Neural cell (in vitro differentiated cells): ENCODE results near the gene ESF1. TPM values are rescaled to one million over a fixed set of nuclear protein-coding genes. Genes with fewer than 3 reads are reported as not detected.

ENCODE experiments used
- H2AFZ ChIP-seq: fragments of 200-600, 300-800 bp; sonication (generic), shearing (Covaris generic); 2 replicates; pipeline ENCODE4 v1.6.0; 2014; ENCODE audit warnings: low read depth, mild to moderate bottlenecking, antibody characterized with exemption, low read length, moderate library complexity
- H3F3A ChIP-seq: fragments of 200-600 bp; shearing (Covaris generic); 2 replicates; pipeline ENCODE4 v1.6.1; 2016; ENCODE audit warnings: mild to moderate bottlenecking, moderate library complexity, mixed read lengths, antibody characterized with exemption, low read length; ENCODE audit not compliant: insufficient read depth, poor library complexity, severe bottlenecking
- H3K27ac ChIP-seq: fragments of 200-600, 300-800 bp; sonication (generic), shearing (Covaris generic); 2 replicates; pipeline ENCODE4 v1.5.1; 2014; ENCODE audit warnings: mild to moderate bottlenecking, low read length, moderate library complexity
- H3K27me3 ChIP-seq: fragments of 300-800, 200-600 bp; sonication (generic), shearing (Covaris generic); 2 replicates; pipeline ENCODE4 v1.6.0; 2014; ENCODE audit warnings: mild to moderate bottlenecking, low read depth, low read length, moderate library complexity; ENCODE audit not compliant: insufficient read depth
- H3K36me3 ChIP-seq: fragments of 300-800, 200-600 bp; sonication (generic), shearing (Covaris generic); 2 replicates; pipeline ENCODE4 v1.5.1; 2014; ENCODE audit warnings: mild to moderate bottlenecking, antibody characterized with exemption, low read length, moderate library complexity; ENCODE audit not compliant: insufficient read depth
- H3K4me2 ChIP-seq: fragments of 300-800, 200-600 bp; sonication (generic), shearing (Covaris generic); 2 replicates; pipeline ENCODE4 v1.6.0; 2014; ENCODE audit warnings: mild to moderate bottlenecking, low read length
- H3K4me3 ChIP-seq: fragments of 300-800, 200-600 bp; sonication (generic), shearing (Covaris generic); 2 replicates; pipeline ENCODE4 v1.5.1; 2014; ENCODE audit warnings: mild to moderate bottlenecking, low read length, moderate library complexity
- H3K79me2 ChIP-seq: fragments of 200-600 bp; shearing (Covaris generic); replicated peaks from 2 replicates; pipeline ENCODE4 v1.6.0; 2014; ENCODE audit warnings: mild to moderate bottlenecking, low read length, moderate library complexity; ENCODE audit not compliant: insufficient read depth
- H3K9ac ChIP-seq: fragments of 300-800, 200-600 bp; sonication (generic), shearing (Covaris generic); 2 replicates; pipeline ENCODE4 v1.6.1; 2016; ENCODE audit warnings: mild to moderate bottlenecking, low read length, mixed read lengths
- H3K9me2 ChIP-seq: fragments of 200-600 bp; shearing (Covaris generic); 2 replicates; pipeline ENCODE4 v1.6.1; 2016; ENCODE audit warnings: mild to moderate bottlenecking, low read length, mixed read lengths; ENCODE audit not compliant: insufficient read depth
- H3K9me3 ChIP-seq: fragments of 200-600, 300-800 bp; sonication (generic), shearing (Covaris generic); 2 replicates; pipeline ENCODE4 v1.6.1; 2016; ENCODE audit warnings: mild to moderate bottlenecking, mixed run types, low read length, moderate library complexity, mixed read lengths
- H4K20me1 ChIP-seq: fragments of 200-600 bp; shearing (Covaris generic); 2 replicates; pipeline ENCODE4 v1.6.1; 2016; ENCODE audit warnings: mild to moderate bottlenecking, mixed run types; ENCODE audit not compliant: insufficient read depth
- CTCF ChIP-seq: fragments of 450-650 bp; IDR thresholded peaks from 2 replicates; pipeline ENCODE4 v1.5.1; 2014; ENCODE audit warnings: antibody characterized with exemption, mild to moderate bottlenecking, moderate library complexity; ENCODE audit not compliant: poor library complexity, severe bottlenecking
- EP300 ChIP-seq: fragments of 450-650 bp; conservative IDR thresholded peaks from 2 replicates; pipeline ENCODE4 v1.6.1; 2014; ENCODE audit warnings: antibody characterized with exemption, mild to moderate bottlenecking, moderate library complexity; ENCODE audit not compliant: poor library complexity, severe bottlenecking
- EZH2 ChIP-seq: fragments of 200-600, 300-800 bp; shearing (Covaris generic), sonication (generic); IDR thresholded peaks from 2 replicates; pipeline ENCODE4 v1.6.1; 2014; ENCODE audit warnings: antibody characterized with exemption, low read length, borderline replicate concordance, mild to moderate bottlenecking; ENCODE audit not compliant: insufficient read depth, poor library complexity, severe bottlenecking
- MXI1 ChIP-seq: fragments of 450-650 bp; conservative IDR thresholded peaks from 2 replicates; pipeline ENCODE4 v1.6.1; 2014; ENCODE audit warnings: antibody characterized with exemption, mild to moderate bottlenecking; ENCODE audit not compliant: poor library complexity, severe bottlenecking
- RAD21 ChIP-seq: fragments of 450-650 bp; conservative IDR thresholded peaks from 2 replicates; pipeline ENCODE4 v1.6.1; 2014; ENCODE audit warnings: antibody characterized with exemption, mild to moderate bottlenecking, moderate library complexity
- REST ChIP-seq: IDR thresholded peaks from 2 replicates; pipeline ENCODE4 v1.6.1; 2012; ENCODE audit warnings: borderline replicate concordance
- TAF1 ChIP-seq: IDR thresholded peaks from 2 replicates; pipeline ENCODE4 v1.6.1; 2012; ENCODE audit warnings: low read depth
- polyA plus RNA-seq: library from polyadenylated mRNA; depleted of rRNA; stranded (reverse); fragments of >200 nt; gene quantifications from 2 replicates; pipeline ENCODE4 v1.2.3, GENCODE V29; 2014

ESF1 gene
- polyA plus RNA-seq, 1 donor from 2014 or later, result 10.0 TPM

GRCh38 chr20:13814672-13815071 lies 30.0 kb upstream of the ESF1 start:
- no peak overlapping the region for H2AFZ ChIP-seq
- no peaks in the 10 kb centered on the region for H3K9me2 ChIP-seq
- no peak overlapping the region for H3K27ac ChIP-seq
- H4K20me1 ChIP-seq, result no peaks in the 10 kb centered on the region
- H3K4me3 ChIP-seq, result no peak overlapping the region
- peaks cover 5% of the 10 kb centered on the region for H3K36me3 ChIP-seq
- TF ChIP-seq EP300, result no peak
- no peak for TF ChIP-seq EZH2
- no peak for TF ChIP-seq CTCF
- TF ChIP-seq RAD21, result no peak
- H3K9me3 ChIP-seq, result no peaks in the 10 kb centered on the region
- no peaks in the 10 kb centered on the region for H3K79me2 ChIP-seq
- no peak overlapping the region for H3K4me2 ChIP-seq
- no peaks in the 10 kb centered on the region for H3F3A ChIP-seq
- no peak overlapping the region for H3K9ac ChIP-seq
- H3K27me3 ChIP-seq, result no peaks in the 10 kb centered on the region

- no peaks in the 10 kb centered on the region for H3F3A ChIP-seq
- no peaks in the 10 kb centered on the region for H4K20me1 ChIP-seq
- no peaks in the 10 kb centered on the region for H3K79me2 ChIP-seq
- H3K4me3 ChIP-seq, result no peak overlapping the region
- no peak overlapping the region for H3K27ac ChIP-seq
- no peak overlapping the region for H3K4me2 ChIP-seq
- no peaks in the 10 kb centered on the region for H3K9me3 ChIP-seq
- H3K36me3 ChIP-seq, result peaks cover 9% of the 10 kb centered on the region
- H3K9me2 ChIP-seq, result no peaks in the 10 kb centered on the region
- H3K27me3 ChIP-seq, result no peaks in the 10 kb centered on the region
- H2AFZ ChIP-seq, result no peak overlapping the region
- TF ChIP-seq RAD21, result no peak
- TF ChIP-seq TAF1, result no peak
- TF ChIP-seq EZH2, result no peak
- no peak for TF ChIP-seq CTCF
- TF ChIP-seq REST, result no peak
- TF ChIP-seq MXI1, result no peak
- no peak overlapping the region for H3K9ac ChIP-seq
These were observed 29.2 kb upstream of the ESF1 start for GRCh38 chr20:13813910-13814309.
